K562 (cell line): ENCODE measurements around the gene DGKB. TPM values are rescaled to one million over a fixed set of nuclear protein-coding genes. Genes with fewer than 3 reads are reported as not detected.

Source experiments
- ATAC-seq: fragments of 200-7000 bp; cut with Tn5 transposase; 3 replicates; pipeline ENCODE4 v1.9.1; 2020; ENCODE audit warnings: moderate library complexity
- BruUV-seq: library from RNA; stranded (reverse); fragments of 400-500 nt; replicated peaks from 2 replicates; lab custom pipeline; 2021; lab: Mats Ljungman, UMichigan
- CTCF ChIA-PET: fragments of 300-600 bp; formaldehyde crosslinking; extraction: SDS; loops from one replicate; lab custom pipeline; 2021; ENCODE audit warnings: low intra/inter-chr PET ratio; lab: Yijun Ruan, JAX
- POLR2A ChIA-PET: fragments of 300-600, 350-650 bp; sonication (Branson Sonifier 250); formaldehyde crosslinking; extraction: SDS; loops from one replicate; lab custom pipeline; 2021; ENCODE audit warnings: antibody characterized with exemption, inconsistent platforms; lab: Yijun Ruan, JAX
- DNase-seq, 4 experiments: peaks; one replicate each; pipeline versions ENCODE4 v3.0.0 to v3.0.0-alpha.2; 2011 to 2018; ENCODE audit warnings: low spot score in 3 of 4, mixed read lengths in 3 of 4; ENCODE audit errors: extremely low read depth in 1 of 4
- FAIRE-seq: peaks from 2 replicates; lab custom pipeline; 2011; peaks lifted over from hg19 to GRCh38; lab: Jason Lieb, UNC
- H2AFZ ChIP-seq: 2 replicates; pipeline ENCODE4 v1.6.0; 2011; ENCODE audit warnings: low read depth, low read length, control low read depth, inconsistent platforms
- H3K27ac ChIP-seq: fragments of 200-600 bp; 3 replicates; pipeline ENCODE4 v1.8.0; 2011; ENCODE audit warnings: low read depth, mild to moderate bottlenecking, control low read depth, inconsistent platforms, low read length, moderate library complexity, mixed read lengths; ENCODE audit errors: extremely low read depth
- H3K27me3 ChIP-seq, 2 experiments: fragments of 300-600 bp in 1 of 2; 2 replicates in 1 of 2; 3 replicates in 1 of 2; pipeline versions ENCODE4 v1.6.0 to v1.8.0; 2011; ENCODE audit warnings: inconsistent platforms in 2 of 2, low read length in 2 of 2, mild to moderate bottlenecking in 1 of 2, mixed read lengths in 1 of 2, moderate library complexity in 1 of 2; ENCODE audit not compliant: control insufficient read depth in 2 of 2, insufficient read depth in 2 of 2
- H3K36me3 ChIP-seq: fragments of 300-600 bp; 3 replicates; pipeline ENCODE4 v1.8.0; 2011; ENCODE audit warnings: mild to moderate bottlenecking, low read length, inconsistent platforms; ENCODE audit not compliant: control insufficient read depth, insufficient read depth
- H3K4me1 ChIP-seq, 2 experiments: fragments of 200-600 bp in 1 of 2; replicated peaks in 1 of 2; 2 replicates in 1 of 2; 3 replicates in 1 of 2; pipeline versions ENCODE4 v1.5.1 to v1.8.0; 2011; ENCODE audit warnings: inconsistent platforms in 2 of 2, low read length in 2 of 2, mild to moderate bottlenecking in 1 of 2, mixed read lengths in 1 of 2, moderate library complexity in 1 of 2; ENCODE audit not compliant: control insufficient read depth in 2 of 2, insufficient read depth in 2 of 2
- H3K4me2 ChIP-seq: 2 replicates; pipeline ENCODE4 v1.6.1; 2011; ENCODE audit warnings: low read length, control low read depth, inconsistent platforms, mixed read lengths; ENCODE audit not compliant: insufficient read depth
- H3K4me3 ChIP-seq: fragments of 200-600 bp; sonication (generic), shearing (Covaris generic); 2 replicates; pipeline ENCODE4 v1.5.1; 2016; ENCODE audit warnings: control low read depth, inconsistent platforms
- H3K79me2 ChIP-seq: fragments of 200-600 bp; 3 replicates; pipeline ENCODE4 v1.8.0; 2011; ENCODE audit warnings: low read length, inconsistent platforms; ENCODE audit not compliant: control insufficient read depth, insufficient read depth
- H3K9ac ChIP-seq, 2 experiments: 2 replicates each; pipeline versions ENCODE4 v1.6.0 to v1.6.1; 2011; ENCODE audit warnings: low read depth in 2 of 2, low read length in 2 of 2, control low read depth in 1 of 2, inconsistent platforms in 1 of 2, mild to moderate bottlenecking in 1 of 2, mixed read lengths in 1 of 2; ENCODE audit not compliant: insufficient read depth in 1 of 2
- H3K9me1 ChIP-seq: one replicate; pipeline ENCODE4 v1.6.0; 2011; ENCODE audit warnings: inconsistent platforms, mild to moderate bottlenecking, low read length, moderate library complexity; ENCODE audit not compliant: control insufficient read depth, insufficient read depth
- H3K9me3 ChIP-seq: replicated peaks from 2 replicates; pipeline ENCODE4 v1.5.1; 2011; ENCODE audit warnings: low read depth, low read length, inconsistent platforms; ENCODE audit not compliant: control insufficient read depth, insufficient read depth
- H4K20me1 ChIP-seq: replicated peaks from 2 replicates; pipeline ENCODE4 v1.6.1; 2011; ENCODE audit warnings: low read length, inconsistent platforms, mixed read lengths; ENCODE audit not compliant: control insufficient read depth, insufficient read depth
- CHD1 ChIP-seq: fragments of 200-600 bp; sonication (generic); IDR thresholded peaks from one replicate; pipeline ENCODE4 v1.6.1; 2012; ENCODE audit warnings: mild to moderate bottlenecking, moderate library complexity, low read length, inconsistent platforms
- CREBBP ChIP-seq: IDR thresholded peaks from one replicate; pipeline ENCODE4 v1.6.1; 2012; ENCODE audit warnings: low read depth, mild to moderate bottlenecking, control low read depth, inconsistent platforms, low read length
- CTCFL ChIP-seq: IDR thresholded peaks from 2 replicates; pipeline ENCODE4 v1.6.1; 2011; ENCODE audit warnings: borderline replicate concordance, low read depth, mild to moderate bottlenecking, moderate library complexity, low read length; ENCODE audit not compliant: insufficient read depth, poor library complexity, severe bottlenecking
- ERF ChIP-seq: fragments of 450-650 bp; formaldehyde crosslinking; IDR thresholded peaks from 2 replicates; pipeline ENCODE4 v1.4.0; 2020; ENCODE audit warnings: mild to moderate bottlenecking, mixed read lengths
- HDAC3 ChIP-seq: fragments of 450-650 bp; IDR thresholded peaks from 2 replicates; pipeline ENCODE4 v1.6.1; 2018; ENCODE audit warnings: borderline replicate concordance, mild to moderate bottlenecking, moderate library complexity; ENCODE audit not compliant: partially characterized antibody
- IRF2 ChIP-seq: sonication (generic); formaldehyde crosslinking; IDR thresholded peaks from 2 replicates; pipeline ENCODE4 v1.8.1; 2022; ENCODE audit warnings: mild to moderate bottlenecking, missing genetic modification reagents
- NCOR1 ChIP-seq: fragments of 450-650 bp; IDR thresholded peaks from 2 replicates; pipeline ENCODE4 v1.6.1; 2016; ENCODE audit warnings: mild to moderate bottlenecking, moderate library complexity
- NFRKB ChIP-seq: fragments of 450-650 bp; IDR thresholded peaks from 2 replicates; pipeline ENCODE4 v1.6.1; 2016; ENCODE audit warnings: low read depth
- POU5F1 ChIP-seq: fragments of 150-350 bp; IDR thresholded peaks from 2 replicates; pipeline ENCODE4 v1.6.1; 2014; ENCODE audit warnings: borderline replicate concordance, low read length, low read depth, mild to moderate bottlenecking; ENCODE audit not compliant: partially characterized antibody
- SAFB ChIP-seq: fragments of 200-400 bp; formaldehyde crosslinking; IDR thresholded peaks from 2 replicates; pipeline ENCODE4 v1.6.1; 2017; ENCODE audit warnings: low read depth, low read length, borderline replicate concordance
- ZNF133 ChIP-seq: fragments of 250-450 bp; sonication (Bioruptor Pico); IDR thresholded peaks from 2 replicates; pipeline ENCODE4 v1.4.0; 2020; ENCODE audit warnings: mild to moderate bottlenecking
- ZNF174 ChIP-seq: fragments of 250-450 bp; sonication (Bioruptor Pico); IDR thresholded peaks from 2 replicates; pipeline ENCODE4 v1.4.0; 2020; ENCODE audit warnings: mild to moderate bottlenecking
- ZNF175 ChIP-seq: fragments of 200-800 bp; sonication (Bioruptor generic); IDR thresholded peaks from 2 replicates; pipeline ENCODE4 v1.6.1; 2016; ENCODE audit warnings: low read depth, mild to moderate bottlenecking, missing genetic modification characterization, missing compliant biosample characterization
- ZNF232 ChIP-seq: sonication (generic); formaldehyde crosslinking; IDR thresholded peaks from 2 replicates; pipeline ENCODE4 v1.8.0; 2022; ENCODE audit warnings: mild to moderate bottlenecking, missing genetic modification reagents
- ZNF277 ChIP-seq: fragments of 250-450 bp; sonication (Bioruptor Pico); IDR thresholded peaks from 2 replicates; pipeline ENCODE4 v1.8.0; 2022; ENCODE audit warnings: inconsistent platforms, mild to moderate bottlenecking, moderate library complexity, borderline replicate concordance
- in situ Hi-C: fragments of 300-500 bp; cut with MboI; formaldehyde crosslinking; loops from 4 replicates; pipeline ENCODE4 v1.15.0; 2018; ENCODE audit warnings: inconsistent platforms, mixed read lengths
- intact Hi-C: fragments of 100-400 bp; cut with micrococcal nuclease; formaldehyde crosslinking; loops from 2 replicates; pipeline ENCODE4 v1.14.2; 2022
- polyA plus RNA-seq, 8 experiments: library from polyadenylated mRNA; depleted of rRNA in 4 of 8; stranded (reverse) in 5 of 8; unstranded in 3 of 8; fragments of >200 nt; fragmentation: Nextera tagmentation in 2 of 8; fragmentation: Illumina TruSeq in 1 of 8; extraction: Ambion mirVana in 2 of 8; extraction: Trizol in 1 of 8; gene quantifications; 2 replicates each; pipeline versions ENCODE4 v1.2.1 to v1.2.3, GENCODE V29; 2011 to 2014; ENCODE audit warnings: inconsistent platforms in 1 of 8, missing spikeins in 1 of 8
- total RNA-seq, 7 experiments: library from RNA; depleted of rRNA in 6 of 7; stranded (reverse); fragments of >200 nt in 6 of 7; fragmentation: Illumina TruSeq in 2 of 7; extraction: Trizol in 2 of 7; gene quantifications; 2 replicates each; pipeline versions ENCODE4 v1.2.1 to v1.2.3, GENCODE V29; 2011 to 2021; ENCODE audit warnings: low replicate concordance in 1 of 7
- TF ChIP-seq, protein P1 (sequence below): fragments of 250-450 bp; sonication (Bioruptor Pico); IDR thresholded peaks from 2 replicates; pipeline ENCODE4 v1.4.0; 2020; ENCODE audit warnings: mild to moderate bottlenecking

The DGKB gene
- total and polyA plus RNA-seq, 9 of the 15 experiments (the other 6 are each of a cell fraction or from before 2014, with no cell fraction given): 0.01 TPM; not detected in 8

- TF ChIP-seq CTCFL (no peak), NFRKB (no peak), HDAC3 (no peak), ZNF175 (CRISPR knock-in tag) (no peak)
- TF ChIP-seq, all 486 proteins: peak for 0
Observed at GRCh38 chr7:14896461-14896860, 6.1 kb downstream of the DGKB start (continued).

DNA sequence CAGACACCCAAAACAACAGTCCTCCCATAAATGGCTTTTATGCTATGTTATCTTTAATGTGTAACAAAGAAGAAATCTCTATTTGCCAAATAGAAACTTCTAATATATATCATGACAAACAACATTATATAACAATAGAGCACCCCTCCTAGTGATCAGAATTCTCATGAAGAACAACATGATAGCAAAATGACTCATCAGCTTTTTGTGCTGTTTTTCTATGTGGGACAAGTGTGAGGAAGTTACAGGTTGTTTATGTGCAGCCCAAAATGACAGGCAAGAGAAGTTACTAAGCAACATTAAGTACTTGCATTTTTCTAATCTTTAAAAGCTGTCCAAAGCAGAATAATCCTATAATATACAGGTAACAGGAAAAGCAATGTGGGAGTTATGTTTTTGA lies 7.7 kb downstream of the DGKB start:
- Histone ChIP-seq H2AFZ (no peak overlapping the region), H3K79me2 (no peaks in the 10 kb centered on the region), H3K36me3 (no peaks in the 10 kb centered on the region), H3K4me2 (no peak overlapping the region), H3K9me3 (no peaks in the 10 kb centered on the region; the same call in 1 of the 2 replicates), H3K9ac (no peak overlapping the region), H3K9me1 (no peaks in the 10 kb centered on the region), H3K4me3 (no peak overlapping the region), H3K4me1 (no peaks in the 10 kb centered on the region), H3K27me3 (no peaks in the 10 kb centered on the region), H4K20me1 (no peaks in the 10 kb centered on the region), H3K27ac (no peak overlapping the region)
- DNase-seq (no peak), FAIRE-seq (no peak), ATAC-seq (no peak)
- TF ChIP-seq CREBBP: no peak
- no peak for TF ChIP-seq NCOR1
- no peak for TF ChIP-seq ZNF277 (CRISPR knock-in tag)
- TF ChIP-seq SAFB: no peak
- no peak for TF ChIP-seq ZNF133 (CRISPR knock-in tag)
- no peak for TF ChIP-seq IRF2 (CRISPR knock-in tag)
- no peak for TF ChIP-seq ZNF174 (CRISPR knock-in tag)
- TF ChIP-seq, protein P1, sequence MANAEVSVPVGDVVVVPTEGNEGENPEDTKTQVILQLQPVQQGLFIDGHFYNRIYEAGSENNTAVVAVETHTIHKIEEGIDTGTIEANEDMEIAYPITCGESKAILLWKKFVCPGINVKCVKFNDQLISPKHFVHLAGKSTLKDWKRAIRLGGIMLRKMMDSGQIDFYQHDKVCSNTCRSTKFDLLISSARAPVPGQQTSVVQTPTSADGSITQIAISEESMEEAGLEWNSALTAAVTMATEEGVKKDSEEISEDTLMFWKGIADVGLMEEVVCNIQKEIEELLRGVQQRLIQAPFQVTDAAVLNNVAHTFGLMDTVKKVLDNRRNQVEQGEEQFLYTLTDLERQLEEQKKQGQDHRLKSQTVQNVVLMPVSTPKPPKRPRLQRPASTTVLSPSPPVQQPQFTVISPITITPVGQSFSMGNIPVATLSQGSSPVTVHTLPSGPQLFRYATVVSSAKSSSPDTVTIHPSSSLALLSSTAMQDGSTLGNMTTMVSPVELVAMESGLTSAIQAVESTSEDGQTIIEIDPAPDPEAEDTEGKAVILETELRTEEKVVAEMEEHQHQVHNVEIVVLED: no peak
- TF ChIP-seq CHD1: no peak
- TF ChIP-seq ZNF232 (CRISPR knock-in tag): no peak
- no peak for TF ChIP-seq ERF
- no peak for TF ChIP-seq POU5F1
- in situ Hi-C loops (no loop called here), intact Hi-C loops (no loop called here)
- ChIA-PET CTCF (no interaction called here), POLR2A (no interaction called here)
- no TSS peak for BruUV-seq
